ENCODE results near the gene CPNE7. TPM values are rescaled to one million over a fixed set of nuclear protein-coding genes. Genes with fewer than 3 reads are reported as not detected.

Gene CPNE7
- total and polyA plus RNA-seq, 2 of the 4 experiments (the other 2 are of a cell fraction) = 5.4 to 17.4 TPM

- WGBS, 2 experiments (ENCODE audit: extremely low coverage in 2 of 2, insufficient read length in 1 of 2) = 93% methylated on average over 13 of the region's 19 CpGs; no CpG with 5 or more reads in 1 of the 2 experiments
- TF ChIP-seq CHD1 (IDR thresholded peaks at IDR 0.05; ENCODE audit: low read depth, low read length) (no peak), SMC3 (IDR thresholded peaks at IDR 0.05; ENCODE audit: low read depth, low read length) (no peak), RCOR1 (IDR thresholded peaks at IDR 0.05; ENCODE audit: insufficient replicate concordance, low read length) (no peak), BHLHE40 (IDR thresholded peaks at IDR 0.05; ENCODE audit: low read depth, low read length) (no peak), CEBPB (IDR thresholded peaks at IDR 0.05; ENCODE audit: low read depth, low read length) (no peak), MAFK (IDR thresholded peaks at IDR 0.05; ENCODE audit: low read depth, low read length) (no peak), FOS (IDR thresholded peaks at IDR 0.05; ENCODE audit: low read depth, low read length) (no peak), RFX5 (IDR thresholded peaks at IDR 0.05; ENCODE audit: low read depth, low read length) (no peak), POLR2A (IDR thresholded peaks at IDR 0.05; ENCODE audit: low read depth, low read length) (no peak), RAD21 (IDR thresholded peaks at IDR 0.05; ENCODE audit: low read length) (no peak), NFE2L2 (IDR thresholded peaks at IDR 0.05; ENCODE audit: low read depth, low read length) (no peak), ELK1 (IDR thresholded peaks at IDR 0.05; ENCODE audit: borderline replicate concordance, low read depth, low read length) (no peak), MAZ (IDR thresholded peaks at IDR 0.05; ENCODE audit: borderline replicate concordance, low read depth, low read length) (no peak), MXI1 (IDR thresholded peaks at IDR 0.05; ENCODE audit: borderline replicate concordance, low read depth, low read length) (no peak), CTCF (conservative IDR thresholded peaks at IDR 0.05; ENCODE audit: low read depth, low read length) (no peak)
Measured at GRCh38 chr16:89613231-89613953, 37.8 kb downstream of the CPNE7 start, which contains the start of gene DPEP1. TSS of gene DPEP1 (plus strand) at chr16:89613642. CDS start at chr16:89630411, 16,769 bp downstream.

More at GRCh38 chr16:89613231-89613953, 37.8 kb downstream of the CPNE7 start, which contains the start of gene DPEP1:
- Histone ChIP-seq H3K4me2 (ENCODE audit: low read depth, low read length) (no peak within 1 kb of the TSS), H4K91ac (ENCODE audit: insufficient read depth, low read depth, low read length) (no peak within 1 kb of the TSS), H3K18ac (ENCODE audit: low read depth, low read length) (no peak within 1 kb of the TSS), H3K14ac (replicated peaks; ENCODE audit: low read depth, low read length) (no peak within 1 kb of the TSS), H2BK5ac (ENCODE audit: low read depth, low read length, poor library complexity, severe bottlenecking) (no peak within 1 kb of the TSS), H2BK120ac (ENCODE audit: low read depth, low read length) (no peak within 1 kb of the TSS), H3K79me1 (ENCODE audit: low read depth in 1 of 2, low read length in 2 of 2) (no peaks in the 10 kb centered on the region), H3K9me3 (ENCODE audit: control insufficient read depth, insufficient read depth, low read length) (no peaks in the 10 kb centered on the region), H3K36me3 (ENCODE audit: control insufficient read depth, insufficient read depth, low read length) (no peaks in the 10 kb centered on the region), H3K4ac (ENCODE audit: low read depth, low read length) (no peak within 1 kb of the TSS), H3K27me3 (ENCODE audit: control insufficient read depth, insufficient read depth, low read length) (peaks cover 2% of the 10 kb centered on the region; the same call in 1 of the 2 replicates), H3K27ac (ENCODE audit: insufficient read depth, low read length) (no peak within 1 kb of the TSS), H4K5ac (ENCODE audit: low read depth, low read length) (no peak within 1 kb of the TSS), H3K4me1 (ENCODE audit: control insufficient read depth, insufficient read depth, low read length) (no peaks in the 10 kb centered on the region; the same call in 1 of the 2 replicates), H4K20me1 (ENCODE audit: insufficient read depth, low read length) (peaks cover 6% of the 10 kb centered on the region; the same call in 1 of the 2 replicates), H2AFZ (replicated peaks; ENCODE audit: low read length, poor library complexity) (no peak within 1 kb of the TSS), H2BK15ac (ENCODE audit: low read depth, low read length) (no peak within 1 kb of the TSS), H3K23ac (ENCODE audit: low read depth, low read length) (no peak within 1 kb of the TSS), H3K9me1 (ENCODE audit: insufficient read depth, low read length) (0 out of 2 replicates have a peak, but pooled peaks cover 3% of the 10 kb centered on the region), H2AK5ac (ENCODE audit: low read depth, low read length) (no peak within 1 kb of the TSS), H3K4me3 (ENCODE audit: insufficient read depth, low read depth, low read length) (no peak within 1 kb of the TSS), H3K9ac (ENCODE audit: low read depth, low read length) (no peak within 1 kb of the TSS), H2BK20ac (ENCODE audit: low read depth, low read length) (no peak within 1 kb of the TSS), H3K56ac (ENCODE audit: extremely low read depth, insufficient read depth, low read length) (no peak within 1 kb of the TSS), H4K8ac (ENCODE audit: low read depth in 2 of 2, low read length in 2 of 2) (no peak within 1 kb of the TSS), H2AK9ac (replicated peaks; ENCODE audit: low read depth, low read length, poor library complexity) (no peak within 1 kb of the TSS)
- DNase-seq (no peak), ATAC-seq (ENCODE audit: low read depth) (peak; percentile 21; the same call in 1 of the 2 replicates)
- in situ Hi-C loops (cut with MboI; ENCODE audit: low sequenced_read_pairs) (no loop called here), intact Hi-C loops (cut with micrococcal nuclease) (no loop called here), dilution Hi-C loops (cut with HindIII; ENCODE audit: low sequenced_read_pairs, unreplicated experiment) (no loop called here)
- POLR2A ChIA-PET (ENCODE audit: unreplicated experiment) = no interaction called here
- BruUV-seq (replicated peaks) = no TSS peak
- CTCF ChIA-PET = interaction anchor here (1.6 kb wide), 1 partner anchor 11 kb away, joined by 5 read pairs; no protein-coding TSS in a partner anchor
